A549 treated with AZD9567 at 1 μM for 4 hours (cell line): ENCODE results near the gene FANCL. TPM values are rescaled to one million over a fixed set of nuclear protein-coding genes. Genes with fewer than 3 reads are reported as not detected.

ENCODE experiments used
- total RNA-seq: library from RNA; stranded (reverse); fragments of 200-300 nt; extraction: Qiagen RNA extraction; gene quantifications from 5 replicates; pipeline ENCODE4 v1.2.3, GENCODE V29; 2022; ENCODE audit not compliant: insufficient read depth

The FANCL gene
- 15.7 to 28.9 TPM (median 26.5 TPM) in 5 replicates for total RNA-seq

GRCh38 chr2:58240670-58241545 is at the start of gene FANCL:
Gene FANCL, minus strand, starts transcription at chr2:58241325. Its CDS starts 12 bp downstream, at chr2:58241313.

Other genes with a start within 250 kb of the FANCL start
- 24.8 to 30.7 TPM (median 28.4 TPM) in 5 replicates for gene VRK2, start 194.5 kb downstream of the FANCL start, total RNA-seq